HepG2 (cell line): ENCODE measurements around the gene DPM2. TPM values are rescaled to one million over a fixed set of nuclear protein-coding genes. Genes with fewer than 3 reads are reported as not detected.

Source experiments
- FOXC1 ChIP-seq: sonication (generic); formaldehyde crosslinking; IDR thresholded peaks from 2 replicates; pipeline ENCODE4 v1.8.0; 2022; ENCODE audit warnings: mild to moderate bottlenecking, missing genetic modification reagents, borderline replicate concordance
- GTF3A ChIP-seq: sonication (generic); formaldehyde crosslinking; conservative IDR thresholded peaks from 2 replicates; pipeline ENCODE4 v1.4.0; 2020; ENCODE audit warnings: mild to moderate bottlenecking, missing genetic modification reagents
- IKZF1 ChIP-seq: fragments of 450-650 bp; IDR thresholded peaks from 2 replicates; pipeline ENCODE4 v1.7.1; 2016
- ISL2 ChIP-seq: sonication (generic); formaldehyde crosslinking; IDR thresholded peaks from 2 replicates; pipeline ENCODE4 v1.5.0; 2020; ENCODE audit warnings: missing genetic modification reagents
- JUNB ChIP-seq: sonication (generic); formaldehyde crosslinking; IDR thresholded peaks from 2 replicates; pipeline ENCODE4 v1.8.0; 2022; ENCODE audit warnings: missing genetic modification reagents, mild to moderate bottlenecking, borderline replicate concordance
- MXI1 ChIP-seq: IDR thresholded peaks from 3 replicates; pipeline ENCODE4 v1.6.1; 2012; ENCODE audit warnings: low read depth, low read length, inconsistent platforms, borderline replicate concordance
- POLR2G ChIP-seq: fragments of 200-400 bp; formaldehyde crosslinking; IDR thresholded peaks from 2 replicates; pipeline ENCODE4 v1.6.1; 2018; ENCODE audit warnings: mild to moderate bottlenecking, low read depth, low read length, moderate library complexity
- RXRA ChIP-seq: sonication (generic); formaldehyde crosslinking; IDR thresholded peaks from 2 replicates; pipeline ENCODE4 v1.5.1; 2020; ENCODE audit warnings: missing genetic modification reagents
- SETDB1 ChIP-seq: sonication (generic); formaldehyde crosslinking; IDR thresholded peaks from 2 replicates; pipeline ENCODE4 v1.5.1; 2020; ENCODE audit warnings: missing genetic modification reagents, mild to moderate bottlenecking, borderline replicate concordance
- SP1 ChIP-seq, 2 experiments: fragments of 450-650 bp in 1 of 2; sonication (generic) in 1 of 2; formaldehyde crosslinking in 1 of 2; IDR thresholded peaks; 2 replicates each; pipeline versions ENCODE4 v1.4.0 to v1.6.1; 2016 to 2020; ENCODE audit warnings: missing genetic modification reagents in 1 of 2
- SYNCRIP ChIP-seq: fragments of 200-400 bp; formaldehyde crosslinking; IDR thresholded peaks from 2 replicates; pipeline ENCODE4 v1.6.1; 2018; ENCODE audit warnings: mild to moderate bottlenecking, low read depth, low read length; ENCODE audit not compliant: insufficient read depth
- ZNF12 ChIP-seq: sonication (generic); formaldehyde crosslinking; IDR thresholded peaks from 2 replicates; pipeline ENCODE4 v1.5.0; 2020; ENCODE audit warnings: missing genetic modification reagents
- ZNF256 ChIP-seq: sonication (generic); formaldehyde crosslinking; conservative IDR thresholded peaks from 2 replicates; pipeline ENCODE4 v1.4.0; 2020; ENCODE audit warnings: missing genetic modification reagents
- ZNF337 ChIP-seq: sonication (generic); formaldehyde crosslinking; IDR thresholded peaks from 2 replicates; pipeline ENCODE4 v1.5.1; 2020; ENCODE audit warnings: missing genetic modification reagents, low read depth, mild to moderate bottlenecking, borderline replicate concordance
- ZNF441 ChIP-seq: sonication (generic); formaldehyde crosslinking; IDR thresholded peaks from 2 replicates; pipeline ENCODE4 v1.7.0; 2021; ENCODE audit warnings: missing genetic modification reagents, borderline replicate concordance
- ZNF446 ChIP-seq: sonication (generic); formaldehyde crosslinking; IDR thresholded peaks from 2 replicates; pipeline ENCODE4 v1.5.0; 2020; ENCODE audit warnings: mild to moderate bottlenecking, missing genetic modification reagents
- ZNF572 ChIP-seq: sonication (generic); formaldehyde crosslinking; IDR thresholded peaks from 2 replicates; pipeline ENCODE4 v1.5.1; 2020; ENCODE audit warnings: mild to moderate bottlenecking, missing genetic modification reagents
- ZNF674 ChIP-seq: sonication (generic); formaldehyde crosslinking; IDR thresholded peaks from 2 replicates; pipeline ENCODE4 v1.5.0; 2020; ENCODE audit warnings: low read depth, mild to moderate bottlenecking, missing genetic modification reagents
- ZNF7 ChIP-seq: IDR thresholded peaks from 2 replicates; pipeline ENCODE4 v1.6.1; 2016; ENCODE audit warnings: missing biosample characterization, missing genetic modification reagents
- polyA plus RNA-seq, 8 experiments: library from polyadenylated mRNA; depleted of rRNA in 3 of 8; stranded (reverse) in 7 of 8; unstranded in 1 of 8; fragments of >200 nt; fragmentation: Illumina TruSeq in 4 of 8; extraction: Trizol in 4 of 8; gene quantifications; 2 replicates each; pipeline versions ENCODE4 v1.2.1 to v1.2.3, GENCODE V29; 2011 to 2016; ENCODE audit warnings: low read depth in 4 of 8, missing spikeins in 1 of 8, mixed read lengths in 1 of 8; ENCODE audit not compliant: insufficient read depth in 1 of 8
- total RNA-seq, 5 experiments: library from RNA; depleted of rRNA; stranded (reverse); fragments of >200 nt; fragmentation: Illumina TruSeq; extraction: Trizol; gene quantifications; 2 replicates each; pipeline ENCODE4 v1.2.3, GENCODE V29; 2016; ENCODE audit warnings: low read depth in 1 of 5
- TF ChIP-seq, protein P1 (sequence below): sonication (generic); formaldehyde crosslinking; IDR thresholded peaks from 2 replicates; pipeline ENCODE4 v1.4.0; 2020; ENCODE audit warnings: mild to moderate bottlenecking, missing genetic modification reagents, borderline replicate concordance
- TF ChIP-seq, protein P2 (sequence below), 2 experiments: sonication (generic) in 1 of 2; formaldehyde crosslinking in 1 of 2; IDR thresholded peaks; 2 replicates each; pipeline versions ENCODE4 v1.4.0 to v1.6.1; 2018 to 2020; ENCODE audit warnings: missing genetic modification reagents in 2 of 2, borderline replicate concordance in 1 of 2, low read depth in 1 of 2, mild to moderate bottlenecking in 1 of 2, missing biosample characterization in 1 of 2
- TF ChIP-seq, protein P3 (sequence below): sonication (generic); formaldehyde crosslinking; IDR thresholded peaks from 2 replicates; pipeline ENCODE4 v1.5.1; 2020; ENCODE audit warnings: missing genetic modification reagents, mild to moderate bottlenecking, borderline replicate concordance

Gene DPM2
- total and polyA plus RNA-seq, 2 of the 13 experiments (the other 11 are each of a cell fraction or from before 2014, with no cell fraction given): 24.8 to 35.3 TPM

DNA sequence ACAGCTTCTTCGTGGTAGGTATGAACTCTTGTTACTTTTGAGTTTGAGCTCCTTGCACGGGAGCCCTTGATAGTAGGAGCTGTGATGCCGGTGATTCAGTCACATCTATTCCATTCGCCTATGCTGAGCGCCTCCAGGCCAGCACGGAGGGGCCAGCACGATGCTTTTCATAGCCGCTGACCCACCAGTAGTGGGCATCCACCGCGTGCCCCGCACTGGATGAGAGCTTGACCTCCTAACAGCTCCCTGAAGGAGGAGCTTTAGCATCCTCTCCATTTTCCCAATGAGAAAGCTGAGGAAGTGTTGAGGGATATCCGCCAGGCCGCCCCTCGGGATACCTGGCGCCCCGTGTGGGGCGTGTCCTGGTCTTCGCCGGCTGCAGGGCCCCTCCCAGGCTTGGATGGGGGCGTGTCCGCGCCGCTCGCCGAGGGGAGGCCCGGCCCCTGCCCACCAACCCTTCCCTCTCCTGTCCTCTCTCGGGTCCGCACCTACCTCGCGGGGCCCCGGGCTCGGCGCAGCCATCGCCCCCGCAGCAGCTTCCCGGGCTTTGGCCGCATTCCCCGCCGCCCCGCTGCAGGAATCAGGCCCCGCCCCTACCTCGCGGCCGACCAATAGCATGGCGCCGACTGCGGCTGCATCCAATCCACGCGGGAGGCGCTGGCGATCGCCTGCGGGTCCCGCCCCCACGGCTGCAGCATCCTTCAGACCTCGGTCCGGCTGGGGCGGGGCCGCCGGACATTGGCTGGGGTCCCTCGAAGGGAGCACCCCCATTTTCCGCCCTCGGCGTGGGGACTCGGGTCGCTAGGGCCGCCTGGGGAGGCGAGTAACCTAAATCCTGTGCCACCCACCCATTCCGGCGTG lies 7.2 kb downstream of the DPM2 start, which contains the start of gene PIP5KL1 (continued):
- TF ChIP-seq, protein P1, sequence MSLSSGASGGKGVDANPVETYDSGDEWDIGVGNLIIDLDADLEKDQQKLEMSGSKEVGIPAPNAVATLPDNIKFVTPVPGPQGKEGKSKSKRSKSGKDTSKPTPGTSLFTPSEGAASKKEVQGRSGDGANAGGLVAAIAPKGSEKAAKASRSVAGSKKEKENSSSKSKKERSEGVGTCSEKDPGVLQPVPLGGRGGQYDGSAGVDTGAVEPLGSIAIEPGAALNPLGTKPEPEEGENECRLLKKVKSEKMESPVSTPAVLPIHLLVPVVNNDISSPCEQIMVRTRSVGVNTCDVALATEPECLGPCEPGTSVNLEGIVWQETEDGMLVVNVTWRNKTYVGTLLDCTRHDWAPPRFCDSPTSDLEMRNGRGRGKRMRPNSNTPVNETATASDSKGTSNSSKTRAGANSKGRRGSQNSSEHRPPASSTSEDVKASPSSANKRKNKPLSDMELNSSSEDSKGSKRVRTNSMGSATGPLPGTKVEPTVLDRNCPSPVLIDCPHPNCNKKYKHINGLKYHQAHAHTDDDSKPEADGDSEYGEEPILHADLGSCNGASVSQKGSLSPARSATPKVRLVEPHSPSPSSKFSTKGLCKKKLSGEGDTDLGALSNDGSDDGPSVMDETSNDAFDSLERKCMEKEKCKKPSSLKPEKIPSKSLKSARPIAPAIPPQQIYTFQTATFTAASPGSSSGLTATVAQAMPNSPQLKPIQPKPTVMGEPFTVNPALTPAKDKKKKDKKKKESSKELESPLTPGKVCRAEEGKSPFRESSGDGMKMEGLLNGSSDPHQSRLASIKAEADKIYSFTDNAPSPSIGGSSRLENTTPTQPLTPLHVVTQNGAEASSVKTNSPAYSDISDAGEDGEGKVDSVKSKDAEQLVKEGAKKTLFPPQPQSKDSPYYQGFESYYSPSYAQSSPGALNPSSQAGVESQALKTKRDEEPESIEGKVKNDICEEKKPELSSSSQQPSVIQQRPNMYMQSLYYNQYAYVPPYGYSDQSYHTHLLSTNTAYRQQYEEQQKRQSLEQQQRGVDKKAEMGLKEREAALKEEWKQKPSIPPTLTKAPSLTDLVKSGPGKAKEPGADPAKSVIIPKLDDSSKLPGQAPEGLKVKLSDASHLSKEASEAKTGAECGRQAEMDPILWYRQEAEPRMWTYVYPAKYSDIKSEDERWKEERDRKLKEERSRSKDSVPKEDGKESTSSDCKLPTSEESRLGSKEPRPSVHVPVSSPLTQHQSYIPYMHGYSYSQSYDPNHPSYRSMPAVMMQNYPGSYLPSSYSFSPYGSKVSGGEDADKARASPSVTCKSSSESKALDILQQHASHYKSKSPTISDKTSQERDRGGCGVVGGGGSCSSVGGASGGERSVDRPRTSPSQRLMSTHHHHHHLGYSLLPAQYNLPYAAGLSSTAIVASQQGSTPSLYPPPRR (CRISPR knock-in tag): no peak
- no peak for TF ChIP-seq SP1 (IDR thresholded peaks at IDR 0.05)
- peak; percentile 86 for TF ChIP-seq SP1 (CRISPR knock-in tag; IDR thresholded peaks at IDR 0.05)
- TF ChIP-seq ZNF337 (CRISPR knock-in tag): no peak
- peak; percentile 61; the same call in 1 of the 2 replicates for TF ChIP-seq ZNF446 (CRISPR knock-in tag)
- TF ChIP-seq ZNF441 (CRISPR knock-in tag): no peak
- TF ChIP-seq SYNCRIP: no peak
- TF ChIP-seq IKZF1: no peak
- no peak for TF ChIP-seq ISL2 (CRISPR knock-in tag)
- no peak for TF ChIP-seq ZNF12 (CRISPR knock-in tag)
- TF ChIP-seq GTF3A: no peak
- TF ChIP-seq, protein P2, sequence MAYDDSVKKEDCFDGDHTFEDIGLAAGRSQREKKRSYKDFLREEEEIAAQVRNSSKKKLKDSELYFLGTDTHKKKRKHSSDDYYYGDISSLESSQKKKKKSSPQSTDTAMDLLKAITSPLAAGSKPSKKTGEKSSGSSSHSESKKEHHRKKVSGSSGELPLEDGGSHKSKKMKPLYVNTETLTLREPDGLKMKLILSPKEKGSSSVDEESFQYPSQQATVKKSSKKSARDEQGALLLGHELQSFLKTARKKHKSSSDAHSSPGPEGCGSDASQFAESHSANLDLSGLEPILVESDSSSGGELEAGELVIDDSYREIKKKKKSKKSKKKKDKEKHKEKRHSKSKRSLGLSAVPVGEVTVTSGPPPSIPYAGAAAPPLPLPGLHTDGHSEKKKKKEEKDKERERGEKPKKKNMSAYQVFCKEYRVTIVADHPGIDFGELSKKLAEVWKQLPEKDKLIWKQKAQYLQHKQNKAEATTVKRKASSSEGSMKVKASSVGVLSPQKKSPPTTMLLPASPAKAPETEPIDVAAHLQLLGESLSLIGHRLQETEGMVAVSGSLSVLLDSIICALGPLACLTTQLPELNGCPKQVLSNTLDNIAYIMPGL (CRISPR knock-in tag; IDR thresholded peaks at IDR 0.05; ENCODE audit: borderline replicate concordance in 1 of 2, low read depth in 1 of 2): no peak
- TF ChIP-seq MXI1: no peak; the same call in 2 of the 3 replicates
- TF ChIP-seq RXRA (CRISPR knock-in tag): no peak
- no peak; the same call in 1 of the 2 replicates for TF ChIP-seq ZNF572 (CRISPR knock-in tag)
- TF ChIP-seq ZNF7 (CRISPR knock-in tag): no peak
- TF ChIP-seq FOXC1: no peak
- no peak for TF ChIP-seq ZNF256
- no peak for TF ChIP-seq ZNF674
- no peak for TF ChIP-seq JUNB (CRISPR knock-in tag)
- TF ChIP-seq, protein P3, sequence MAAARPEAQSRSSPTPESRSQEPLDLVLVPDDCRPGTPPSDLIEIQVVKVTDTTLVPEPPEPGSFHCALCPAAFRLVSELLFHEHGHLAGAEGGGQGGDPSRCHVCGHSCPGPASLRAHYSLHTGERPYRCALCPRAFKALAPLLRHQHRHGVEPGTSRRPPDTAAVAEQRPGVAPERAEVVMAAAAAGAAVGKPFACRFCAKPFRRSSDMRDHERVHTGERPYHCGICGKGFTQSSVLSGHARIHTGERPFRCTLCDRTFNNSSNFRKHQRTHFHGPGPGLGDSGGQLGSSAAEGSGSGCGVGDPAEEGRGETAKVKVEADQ (CRISPR knock-in tag): no peak
- no peak; the same call in 1 of the 2 replicates for TF ChIP-seq POLR2G
- TF ChIP-seq SETDB1: no peak
